Measurements from ENCODE around the gene NUBP2.

The NUBP2 gene

GRCh38 chr16:1831186-1832075 is 48.7 kb downstream of the NUBP2 start:
- FAIRE-seq: no peak

- FAIRE-seq: no peak
Measured at GRCh38 chr16:1832838-1833454, 50.2 kb downstream of the NUBP2 start.

GRCh38 chr16:1834096-1834495 is 51.3 kb downstream of the NUBP2 start:
- no peak for FAIRE-seq
